ENCODE data around the gene RNASE11. TPM values are rescaled to one million over a fixed set of nuclear protein-coding genes. Genes with fewer than 3 reads are reported as not detected.

The RNASE11 gene
- total and polyA plus RNA-seq, 2 donors (not counting 1 experiment from before 2014, with no cell fraction given), result not detected

DNA sequence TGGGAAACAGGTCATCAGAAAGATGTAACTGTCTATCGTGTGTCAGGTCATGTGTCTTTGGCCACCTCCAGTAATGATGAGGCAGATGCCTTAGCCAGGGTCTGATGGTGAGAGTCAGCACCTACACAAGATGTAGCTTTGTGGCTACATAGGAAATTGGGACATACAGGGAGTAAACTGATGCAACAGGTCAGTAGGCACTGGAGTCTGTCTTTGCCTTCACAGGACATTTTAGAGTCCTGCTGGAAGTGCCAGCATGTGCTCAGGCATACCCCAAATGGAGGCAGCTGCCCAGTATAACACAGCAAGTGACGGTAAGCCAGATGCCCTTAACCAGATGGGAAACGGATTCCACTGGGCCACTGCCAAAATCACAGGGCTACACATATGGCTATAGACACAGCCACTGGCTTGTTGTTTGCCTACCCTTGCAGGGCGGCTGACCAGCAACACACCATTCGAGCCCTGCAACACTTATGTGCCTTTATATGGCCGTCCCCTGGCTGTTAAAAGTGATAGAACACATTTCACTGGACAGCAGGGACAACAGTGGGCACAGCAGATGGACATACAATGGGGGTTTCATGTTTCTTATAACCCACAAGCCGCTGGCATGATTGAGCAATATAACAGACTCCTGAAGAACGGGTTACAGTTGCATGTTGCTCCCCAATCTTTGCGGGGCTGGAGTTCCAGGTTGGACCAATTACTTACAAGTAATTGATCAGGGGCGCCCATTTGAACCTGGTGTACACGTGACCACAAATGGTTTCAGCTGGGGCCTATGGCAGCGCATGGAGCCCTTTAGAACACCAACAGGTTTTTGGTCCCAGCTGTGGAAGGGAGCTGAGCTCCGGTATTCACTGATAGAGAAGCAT is 16.3 kb upstream of the RNASE11 start:
- Histone ChIP-seq H3K9me3 (ENCODE audit: control insufficient read depth, insufficient read depth, low read depth, low read length) (no peaks in the 10 kb centered on the region), H3K27me3 (ENCODE audit: control insufficient read depth, insufficient read depth, low read length) (no peaks in the 10 kb centered on the region), H3K79me2 (ENCODE audit: control insufficient read depth, insufficient read depth, low read length) (no peaks in the 10 kb centered on the region), H2AFZ (ENCODE audit: low read length) (no peak overlapping the region), H4K20me1 (ENCODE audit: control insufficient read depth, extremely low read depth, insufficient read depth, low read length) (no peaks in the 10 kb centered on the region), H3K9ac (ENCODE audit: insufficient read depth, low read length) (no peak overlapping the region), H3K4me1 (ENCODE audit: control insufficient read depth, extremely low read depth, insufficient read depth, low read length) (no peaks in the 10 kb centered on the region), H3K4me3 (replicated peaks in 1 of 4; ENCODE audit: control extremely low read depth in 1 of 4, insufficient read depth in 1 of 4, low read depth in 3 of 4, low read length in 4 of 4) (no peak overlapping the region), H3K4me2 (ENCODE audit: extremely low read depth, insufficient read depth, low read length) (no peak overlapping the region), H3K27ac (ENCODE audit: insufficient read depth, low read length) (no peak overlapping the region), H3K36me3 (ENCODE audit: control insufficient read depth, insufficient read depth, low read length) (no peaks in the 10 kb centered on the region)
- DNase-seq (ENCODE audit: low read depth in 2 of 2), result no peak
- no peak for TF ChIP-seq EZH2 (IDR thresholded peaks at IDR 0.05; ENCODE audit: low read length, missing control alignments)
- TF ChIP-seq, protein P1, sequence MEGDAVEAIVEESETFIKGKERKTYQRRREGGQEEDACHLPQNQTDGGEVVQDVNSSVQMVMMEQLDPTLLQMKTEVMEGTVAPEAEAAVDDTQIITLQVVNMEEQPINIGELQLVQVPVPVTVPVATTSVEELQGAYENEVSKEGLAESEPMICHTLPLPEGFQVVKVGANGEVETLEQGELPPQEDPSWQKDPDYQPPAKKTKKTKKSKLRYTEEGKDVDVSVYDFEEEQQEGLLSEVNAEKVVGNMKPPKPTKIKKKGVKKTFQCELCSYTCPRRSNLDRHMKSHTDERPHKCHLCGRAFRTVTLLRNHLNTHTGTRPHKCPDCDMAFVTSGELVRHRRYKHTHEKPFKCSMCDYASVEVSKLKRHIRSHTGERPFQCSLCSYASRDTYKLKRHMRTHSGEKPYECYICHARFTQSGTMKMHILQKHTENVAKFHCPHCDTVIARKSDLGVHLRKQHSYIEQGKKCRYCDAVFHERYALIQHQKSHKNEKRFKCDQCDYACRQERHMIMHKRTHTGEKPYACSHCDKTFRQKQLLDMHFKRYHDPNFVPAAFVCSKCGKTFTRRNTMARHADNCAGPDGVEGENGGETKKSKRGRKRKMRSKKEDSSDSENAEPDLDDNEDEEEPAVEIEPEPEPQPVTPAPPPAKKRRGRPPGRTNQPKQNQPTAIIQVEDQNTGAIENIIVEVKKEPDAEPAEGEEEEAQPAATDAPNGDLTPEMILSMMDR (conservative IDR thresholded peaks at IDR 0.05 in 1 of 2, IDR thresholded peaks at IDR 0.05 in 1 of 2; ENCODE audit: low read depth in 1 of 2, low read length in 2 of 2), result no peak

DNA sequence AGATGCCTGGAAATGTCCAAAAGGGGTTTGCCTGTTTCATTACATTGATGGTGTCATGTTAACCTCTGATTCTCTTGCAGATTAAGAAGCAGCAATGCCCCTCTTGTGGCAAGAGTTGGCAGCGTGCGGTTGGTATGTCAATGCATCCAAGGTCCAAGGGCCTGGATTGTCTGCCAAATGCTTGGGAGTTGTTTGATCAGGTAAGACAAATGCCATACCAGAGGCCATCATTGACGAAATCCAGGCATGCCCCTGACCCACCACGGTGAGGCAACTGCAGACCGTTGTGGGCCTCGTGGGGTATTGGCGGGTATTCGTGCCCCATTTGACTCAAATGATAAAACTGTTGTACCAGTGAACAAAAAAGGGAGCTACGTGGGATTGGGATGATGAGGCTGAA is 14.8 kb upstream of the RNASE11 start:
- Histone ChIP-seq H3K27ac (ENCODE audit: insufficient read depth, low read length) (no peak overlapping the region), H3K9ac (ENCODE audit: insufficient read depth, low read length) (no peak overlapping the region), H3K79me2 (ENCODE audit: control insufficient read depth, insufficient read depth, low read length) (no peaks in the 10 kb centered on the region), H3K4me2 (ENCODE audit: extremely low read depth, insufficient read depth, low read length) (no peak overlapping the region), H3K4me3 (replicated peaks in 1 of 4; ENCODE audit: control extremely low read depth in 1 of 4, insufficient read depth in 1 of 4, low read depth in 3 of 4, low read length in 4 of 4) (no peak overlapping the region), H3K4me1 (ENCODE audit: control insufficient read depth, extremely low read depth, insufficient read depth, low read length) (no peaks in the 10 kb centered on the region), H3K36me3 (ENCODE audit: control insufficient read depth, insufficient read depth, low read length) (no peaks in the 10 kb centered on the region), H3K27me3 (ENCODE audit: control insufficient read depth, insufficient read depth, low read length) (no peaks in the 10 kb centered on the region), H2AFZ (ENCODE audit: low read length) (no peak overlapping the region), H4K20me1 (ENCODE audit: control insufficient read depth, extremely low read depth, insufficient read depth, low read length) (no peaks in the 10 kb centered on the region), H3K9me3 (ENCODE audit: control insufficient read depth, insufficient read depth, low read depth, low read length) (no peaks in the 10 kb centered on the region)
- TF ChIP-seq, protein P1 (conservative IDR thresholded peaks at IDR 0.05 in 1 of 2, IDR thresholded peaks at IDR 0.05 in 1 of 2; ENCODE audit: low read depth in 1 of 2, low read length in 2 of 2), result no peak
- TF ChIP-seq EZH2 (IDR thresholded peaks at IDR 0.05; ENCODE audit: low read length, missing control alignments), result no peak
- no peak for DNase-seq (ENCODE audit: low read depth in 2 of 2)

GRCh38 chr14:20601522-20601921 is 13.7 kb upstream of the RNASE11 start:
- H3K9me3 ChIP-seq (ENCODE audit: control insufficient read depth, insufficient read depth, low read depth, low read length), result no peaks in the 10 kb centered on the region
- H3K9ac ChIP-seq (ENCODE audit: insufficient read depth, low read length), result no peak overlapping the region
- no peak overlapping the region for H2AFZ ChIP-seq (ENCODE audit: low read length)
- H3K27me3 ChIP-seq (ENCODE audit: control insufficient read depth, insufficient read depth, low read length), result no peaks in the 10 kb centered on the region
- H3K36me3 ChIP-seq (ENCODE audit: control insufficient read depth, insufficient read depth, low read length), result no peaks in the 10 kb centered on the region
- no peaks in the 10 kb centered on the region for H3K4me1 ChIP-seq (ENCODE audit: control insufficient read depth, extremely low read depth, insufficient read depth, low read length)
- no peak overlapping the region for H3K4me2 ChIP-seq (ENCODE audit: extremely low read depth, insufficient read depth, low read length)
- H3K4me3 ChIP-seq (replicated peaks in 1 of 4; ENCODE audit: control extremely low read depth in 1 of 4, insufficient read depth in 1 of 4, low read depth in 3 of 4, low read length in 4 of 4), result no peak overlapping the region
- DNase-seq (ENCODE audit: low read depth in 2 of 2), result no peak
- H3K79me2 ChIP-seq (ENCODE audit: control insufficient read depth, insufficient read depth, low read length), result no peaks in the 10 kb centered on the region
- TF ChIP-seq EZH2 (IDR thresholded peaks at IDR 0.05; ENCODE audit: low read length, missing control alignments), result no peak
- TF ChIP-seq, protein P1 (conservative IDR thresholded peaks at IDR 0.05 in 1 of 2, IDR thresholded peaks at IDR 0.05 in 1 of 2; ENCODE audit: low read depth in 1 of 2, low read length in 2 of 2), result no peak
- no peaks in the 10 kb centered on the region for H4K20me1 ChIP-seq (ENCODE audit: control insufficient read depth, extremely low read depth, insufficient read depth, low read length)
- H3K27ac ChIP-seq (ENCODE audit: insufficient read depth, low read length), result no peak overlapping the region
